ENCODE data around the gene DHX40.

Gene DHX40

DNA sequence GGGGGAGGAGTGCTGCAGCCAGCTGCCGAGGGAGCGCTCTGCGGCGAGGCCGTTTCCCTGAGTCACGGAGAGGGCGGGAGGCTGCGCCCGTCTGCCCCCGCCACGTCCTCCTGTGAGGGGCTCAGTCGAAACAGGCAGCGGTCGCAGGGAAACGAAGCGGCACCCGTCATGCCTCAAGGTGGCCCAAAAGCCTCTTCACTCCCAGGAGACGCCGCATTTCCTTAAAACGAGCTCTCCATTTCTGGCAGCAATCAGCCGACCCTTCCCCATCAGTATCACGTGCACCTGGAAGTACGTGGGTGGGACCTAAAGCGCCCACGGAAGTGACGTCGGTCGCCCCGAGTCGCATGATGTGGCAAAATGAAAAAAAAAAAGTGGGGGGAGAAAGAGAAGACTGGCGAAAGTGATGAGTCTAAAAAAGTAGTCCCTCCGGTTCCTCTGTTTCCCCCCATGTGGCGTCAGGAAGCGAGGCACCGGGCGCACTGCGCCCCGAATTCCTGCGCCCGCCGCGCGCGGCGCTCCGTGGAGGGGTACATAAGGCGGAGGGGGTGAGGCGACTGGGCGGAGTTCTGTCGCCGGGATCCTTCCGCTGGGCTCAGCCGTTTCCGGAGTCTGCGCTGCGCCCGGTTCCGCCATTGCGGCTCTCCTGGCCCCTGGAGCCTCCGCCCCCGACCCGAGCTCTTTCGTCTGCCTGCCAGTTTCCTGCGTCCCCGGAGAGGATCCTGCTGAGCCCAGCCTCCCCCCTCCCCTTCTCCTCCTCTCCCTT lies 54.1 kb downstream of the DHX40 start, which contains the start of gene CLTC:
TSS of gene CLTC (plus strand) at position 598 of the 766 bp plus-strand sequence. CDS start 237 bp downstream, outside the sequence.
- H3K4me1 ChIP-seq (ENCODE audit: insufficient read depth, poor library complexity, severe bottlenecking): peaks cover 39% of the 10 kb centered on the region
- no peaks in the 10 kb centered on the region for H3K9me3 ChIP-seq (ENCODE audit: severe bottlenecking)
- H3K27me3 ChIP-seq (ENCODE audit: insufficient read depth, poor library complexity, severe bottlenecking): no peaks in the 10 kb centered on the region
- H3K36me3 ChIP-seq (ENCODE audit: low read depth): peaks cover 29% of the 10 kb centered on the region
- no peak for TF ChIP-seq CTCF (IDR thresholded peaks at IDR 0.05; ENCODE audit: poor library complexity, severe bottlenecking)
- peak within 1 kb of the TSS; percentile 97 for H3K4me3 ChIP-seq (ENCODE audit: severe bottlenecking)
- peak; percentile 91 for ATAC-seq (ENCODE audit: low read depth)
- DNase-seq (ENCODE audit: low spot score): peak; percentile 94
- peak within 1 kb of the TSS; percentile 88 for H3K27ac ChIP-seq (ENCODE audit: poor library complexity, severe bottlenecking)

DNA sequence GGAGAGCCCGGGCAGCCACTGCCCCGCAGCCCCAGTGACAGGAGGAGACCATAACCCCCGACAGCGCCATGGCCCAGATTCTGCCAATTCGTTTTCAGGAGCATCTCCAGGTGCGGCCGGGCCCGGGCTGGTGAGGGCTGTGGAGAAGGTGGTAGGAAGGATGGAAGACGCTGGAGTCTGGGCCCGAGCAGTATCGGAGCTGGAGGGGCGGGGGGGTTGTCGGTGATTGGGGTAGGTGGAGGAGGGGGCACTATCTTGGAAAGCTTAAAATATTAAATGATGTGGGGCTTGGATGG lies 54.6 kb downstream of the DHX40 start:
- TF ChIP-seq CTCF (IDR thresholded peaks at IDR 0.05; ENCODE audit: poor library complexity, severe bottlenecking): no peak
- peak overlapping the region; percentile 88 for H3K27ac ChIP-seq (ENCODE audit: poor library complexity, severe bottlenecking)
- peak overlapping the region; percentile 97 for H3K4me3 ChIP-seq (ENCODE audit: severe bottlenecking)
- no peaks in the 10 kb centered on the region for H3K9me3 ChIP-seq (ENCODE audit: severe bottlenecking)
- H3K27me3 ChIP-seq (ENCODE audit: insufficient read depth, poor library complexity, severe bottlenecking): no peaks in the 10 kb centered on the region
- peak; percentile 70 for DNase-seq (ENCODE audit: low spot score)
- H3K36me3 ChIP-seq (ENCODE audit: low read depth): peaks cover 34% of the 10 kb centered on the region
- H3K4me1 ChIP-seq (ENCODE audit: insufficient read depth, poor library complexity, severe bottlenecking): peaks cover 39% of the 10 kb centered on the region
- ATAC-seq (ENCODE audit: low read depth): no peak; the same call in 1 of the 3 replicates

DNA sequence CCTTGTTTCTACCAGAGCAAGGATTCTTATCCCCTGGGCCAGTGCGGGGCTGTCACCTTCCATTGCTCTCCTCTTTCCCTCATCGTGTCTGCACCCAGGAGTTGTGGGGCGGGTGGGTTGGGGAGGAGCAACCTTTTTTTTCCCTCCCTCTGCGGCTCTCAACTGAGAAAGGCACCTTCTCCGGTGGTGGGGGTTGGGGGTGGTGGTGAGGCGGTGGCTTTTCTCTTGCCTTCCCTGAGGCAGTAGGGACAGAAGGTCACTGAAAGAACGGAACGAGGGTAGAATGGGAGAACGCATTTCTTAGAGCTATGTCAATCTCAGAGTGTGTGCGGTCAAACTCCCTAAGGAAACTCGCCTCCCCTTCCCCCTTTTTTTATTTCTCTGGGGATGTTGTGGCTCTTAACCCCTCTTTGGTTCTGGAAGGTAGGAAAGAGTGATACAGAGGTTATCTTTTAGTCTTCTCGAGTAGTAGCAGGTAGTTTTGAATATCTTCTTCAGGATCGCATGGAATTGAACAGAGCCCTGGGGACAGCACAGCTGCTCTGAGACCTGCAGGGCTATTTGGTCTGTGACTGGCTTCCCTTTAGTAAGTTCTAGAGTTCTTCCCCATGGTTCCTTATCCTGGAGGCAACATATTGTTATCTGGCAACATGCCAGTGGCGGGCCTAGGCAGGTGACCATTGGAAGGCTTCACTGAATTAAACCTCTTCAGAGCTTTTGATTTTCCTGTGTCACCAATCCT lies 55.3 kb downstream of the DHX40 start:
- H3K4me3 ChIP-seq (ENCODE audit: severe bottlenecking): peak overlapping the region; percentile 97
- TF ChIP-seq CTCF (IDR thresholded peaks at IDR 0.05; ENCODE audit: poor library complexity, severe bottlenecking): no peak
- ATAC-seq (ENCODE audit: low read depth): peak; percentile 7; the same call in 1 of the 3 replicates
- peaks cover 41% of the 10 kb centered on the region for H3K36me3 ChIP-seq (ENCODE audit: low read depth)
- H3K9me3 ChIP-seq (ENCODE audit: severe bottlenecking): no peaks in the 10 kb centered on the region
- H3K27me3 ChIP-seq (ENCODE audit: insufficient read depth, poor library complexity, severe bottlenecking): no peaks in the 10 kb centered on the region
- peaks cover 42% of the 10 kb centered on the region for H3K4me1 ChIP-seq (ENCODE audit: insufficient read depth, poor library complexity, severe bottlenecking)
- no peak for DNase-seq (ENCODE audit: low spot score)
- peak overlapping the region; percentile 88 for H3K27ac ChIP-seq (ENCODE audit: poor library complexity, severe bottlenecking)

DNA sequence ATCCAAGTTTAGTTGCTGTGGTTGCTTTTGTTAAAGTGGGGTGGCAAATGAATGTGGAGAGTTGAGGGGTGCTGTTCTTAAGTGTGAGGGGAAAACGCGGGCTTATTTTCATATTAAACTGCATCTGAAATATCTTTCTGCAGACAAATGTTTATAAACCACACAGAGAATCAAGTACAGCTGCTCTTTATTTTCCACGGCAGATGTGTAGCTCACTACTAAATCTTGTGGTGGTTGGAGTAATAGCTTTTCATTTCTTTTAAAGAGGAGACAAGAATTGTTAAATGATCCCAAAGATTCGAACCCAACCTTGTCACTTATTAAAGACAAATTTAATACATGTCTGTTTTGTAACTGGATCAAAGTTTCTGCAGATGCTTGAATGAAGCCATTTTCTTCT lies 56.4 kb downstream of the DHX40 start:
- H3K27ac ChIP-seq (ENCODE audit: poor library complexity, severe bottlenecking): no peak overlapping the region
- DNase-seq (ENCODE audit: low spot score) (no peak), ATAC-seq (ENCODE audit: low read depth) (no peak)
- peak overlapping the region; percentile 97 for H3K4me3 ChIP-seq (ENCODE audit: severe bottlenecking)
- H3K36me3 ChIP-seq (ENCODE audit: low read depth): peaks cover 50% of the 10 kb centered on the region
- H3K27me3 ChIP-seq (ENCODE audit: insufficient read depth, poor library complexity, severe bottlenecking): no peaks in the 10 kb centered on the region
- TF ChIP-seq CTCF (IDR thresholded peaks at IDR 0.05; ENCODE audit: poor library complexity, severe bottlenecking): no peak
- peaks cover 42% of the 10 kb centered on the region for H3K4me1 ChIP-seq (ENCODE audit: insufficient read depth, poor library complexity, severe bottlenecking)
- H3K9me3 ChIP-seq (ENCODE audit: severe bottlenecking): no peaks in the 10 kb centered on the region
